Neural progenitor cell (in vitro differentiated cells): Measurements from ENCODE around the gene GCNT2. TPM values are rescaled to one million over a fixed set of nuclear protein-coding genes. Genes with fewer than 3 reads are reported as not detected.

ENCODE experiments used
- DNase-seq: peaks from one replicate; pipeline ENCODE4 v3.0.0-alpha.2; 2016; ENCODE audit warnings: low spot score
- H2AFZ ChIP-seq: fragments of 200-600 bp; sonication (generic); replicated peaks from 2 replicates; pipeline ENCODE4 v1.6.1; 2016; ENCODE audit warnings: antibody characterized with exemption
- H3F3A ChIP-seq: fragments of 200-600 bp; sonication (generic); 2 replicates; pipeline ENCODE4 v1.6.1; 2016; ENCODE audit warnings: antibody characterized with exemption, low read depth
- H3K27ac ChIP-seq: fragments of 200-600 bp; sonication (generic); 2 replicates; pipeline ENCODE4 v1.5.1; 2016; ENCODE audit warnings: mild to moderate bottlenecking
- H3K27me3 ChIP-seq: fragments of 200-600 bp; sonication (generic); 2 replicates; pipeline ENCODE4 v1.6.1; 2016; ENCODE audit warnings: mild to moderate bottlenecking, moderate library complexity
- H3K36me3 ChIP-seq: fragments of 200-600 bp; sonication (generic); 2 replicates; pipeline ENCODE4 v1.5.1; 2016
- H3K4me1 ChIP-seq: fragments of 200-600 bp; sonication (generic); 2 replicates; pipeline ENCODE4 v1.6.1; 2016; ENCODE audit warnings: mixed run types
- H3K4me2 ChIP-seq: fragments of 200-600 bp; sonication (generic); 2 replicates; pipeline ENCODE4 v1.6.1; 2016
- H3K4me3 ChIP-seq: fragments of 200-600 bp; sonication (generic); 2 replicates; pipeline ENCODE4 v1.5.1; 2016
- H3K79me2 ChIP-seq: fragments of 200-600 bp; sonication (generic); 2 replicates; pipeline ENCODE4 v1.6.1; 2016; ENCODE audit warnings: low read depth
- H3K9ac ChIP-seq: fragments of 200-600 bp; sonication (generic); 2 replicates; pipeline ENCODE4 v1.6.1; 2016
- H3K9me3 ChIP-seq: fragments of 200-600 bp; sonication (generic); 2 replicates; pipeline ENCODE4 v1.5.1; 2016; ENCODE audit warnings: low read depth
- H4K20me1 ChIP-seq: fragments of 200-600 bp; sonication (generic); 2 replicates; pipeline ENCODE4 v1.6.1; 2016; ENCODE audit warnings: low read depth
- H3K27ac Mint-ChIP-seq: 3 replicates; pipeline ENCODE4 v1.8.0; 2021; ENCODE audit warnings: mixed read lengths
- H3K27me3 Mint-ChIP-seq: 2 replicates; pipeline ENCODE4 v1.8.0; 2022; ENCODE audit warnings: low read depth, mild to moderate bottlenecking, inconsistent platforms, moderate library complexity, mixed read lengths; ENCODE audit not compliant: insufficient read depth
- H3K36me3 Mint-ChIP-seq: 3 replicates; pipeline ENCODE4 v1.8.0; 2021; ENCODE audit warnings: mixed read lengths
- H3K4me1 Mint-ChIP-seq: 3 replicates; pipeline ENCODE4 v1.8.0; 2021; ENCODE audit warnings: mixed read lengths
- H3K4me3 Mint-ChIP-seq: 3 replicates; pipeline ENCODE4 v1.8.0; 2021; ENCODE audit warnings: mild to moderate bottlenecking, moderate library complexity, mixed read lengths
- H3K9me3 Mint-ChIP-seq: 3 replicates; pipeline ENCODE4 v1.8.0; 2020; ENCODE audit warnings: mixed read lengths
- EZH2 ChIP-seq: fragments of 200-600 bp; sonication (generic); IDR thresholded peaks from 2 replicates; pipeline ENCODE4 v1.6.1; 2017; ENCODE audit warnings: antibody characterized with exemption, mild to moderate bottlenecking, moderate library complexity
- EZH2phosphoT487 ChIP-seq: fragments of 200-600 bp; sonication (generic); IDR thresholded peaks from 2 replicates; pipeline ENCODE4 v1.6.1; 2017; ENCODE audit warnings: antibody characterized with exemption
- total RNA-seq: library from RNA; depleted of rRNA; stranded (reverse); fragments of >200 nt; gene quantifications from 2 replicates; pipeline ENCODE4 v1.2.3, GENCODE V29; 2015; ENCODE audit warnings: low replicate concordance
- TF ChIP-seq, protein P1 (sequence below): fragments of 200-600 bp; sonication (generic); IDR thresholded peaks from 2 replicates; pipeline ENCODE4 v1.5.1; 2017; ENCODE audit warnings: antibody characterized with exemption, mild to moderate bottlenecking

GCNT2 gene
- total RNA-seq, 1 donor from 2014 or later, result 48.4 TPM

DNA sequence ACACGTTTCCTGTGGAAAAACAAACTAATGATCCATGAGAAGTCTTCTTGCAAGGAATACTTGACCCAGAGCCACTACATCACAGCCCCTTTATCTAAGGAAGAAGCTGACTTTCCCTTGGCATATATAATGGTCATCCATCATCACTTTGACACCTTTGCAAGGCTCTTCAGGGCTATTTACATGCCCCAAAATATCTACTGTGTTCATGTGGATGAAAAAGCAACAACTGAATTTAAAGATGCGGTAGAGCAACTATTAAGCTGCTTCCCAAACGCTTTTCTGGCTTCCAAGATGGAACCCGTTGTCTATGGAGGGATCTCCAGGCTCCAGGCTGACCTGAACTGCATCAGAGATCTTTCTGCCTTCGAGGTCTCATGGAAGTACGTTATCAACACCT, 35.4 kb downstream of the GCNT2 start:
- Histone ChIP-seq H3K9ac (no peak overlapping the region), H3K79me2 (peaks cover 39% of the 10 kb centered on the region), H3K27me3 (no peaks in the 10 kb centered on the region), H3K27ac (no peak overlapping the region), H3K36me3 (no peaks in the 10 kb centered on the region), H3K9me3 (no peaks in the 10 kb centered on the region), H3K4me1 (peaks cover 67% of the 10 kb centered on the region), H2AFZ (peak overlapping the region; percentile 83), H3K4me2 (peak overlapping the region; percentile 79), H3K4me3 (peak overlapping the region; percentile 63), H3F3A (peaks cover 56% of the 10 kb centered on the region), H4K20me1 (peaks cover 4% of the 10 kb centered on the region)
- Mint-ChIP-seq H3K36me3 (peaks cover 1% of the 10 kb centered on the region), H3K27me3 (peaks cover 6% of the 10 kb centered on the region), H3K4me1 (peaks cover 67% of the 10 kb centered on the region), H3K27ac (peak overlapping the region; percentile 97), H3K9me3 (no peaks in the 10 kb centered on the region), H3K4me3 (peak overlapping the region; percentile 90)
- TF ChIP-seq, protein P1, sequence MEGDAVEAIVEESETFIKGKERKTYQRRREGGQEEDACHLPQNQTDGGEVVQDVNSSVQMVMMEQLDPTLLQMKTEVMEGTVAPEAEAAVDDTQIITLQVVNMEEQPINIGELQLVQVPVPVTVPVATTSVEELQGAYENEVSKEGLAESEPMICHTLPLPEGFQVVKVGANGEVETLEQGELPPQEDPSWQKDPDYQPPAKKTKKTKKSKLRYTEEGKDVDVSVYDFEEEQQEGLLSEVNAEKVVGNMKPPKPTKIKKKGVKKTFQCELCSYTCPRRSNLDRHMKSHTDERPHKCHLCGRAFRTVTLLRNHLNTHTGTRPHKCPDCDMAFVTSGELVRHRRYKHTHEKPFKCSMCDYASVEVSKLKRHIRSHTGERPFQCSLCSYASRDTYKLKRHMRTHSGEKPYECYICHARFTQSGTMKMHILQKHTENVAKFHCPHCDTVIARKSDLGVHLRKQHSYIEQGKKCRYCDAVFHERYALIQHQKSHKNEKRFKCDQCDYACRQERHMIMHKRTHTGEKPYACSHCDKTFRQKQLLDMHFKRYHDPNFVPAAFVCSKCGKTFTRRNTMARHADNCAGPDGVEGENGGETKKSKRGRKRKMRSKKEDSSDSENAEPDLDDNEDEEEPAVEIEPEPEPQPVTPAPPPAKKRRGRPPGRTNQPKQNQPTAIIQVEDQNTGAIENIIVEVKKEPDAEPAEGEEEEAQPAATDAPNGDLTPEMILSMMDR, result no peak
- peak; percentile 6 for TF ChIP-seq EZH2
- DNase-seq, result no peak

DNA sequence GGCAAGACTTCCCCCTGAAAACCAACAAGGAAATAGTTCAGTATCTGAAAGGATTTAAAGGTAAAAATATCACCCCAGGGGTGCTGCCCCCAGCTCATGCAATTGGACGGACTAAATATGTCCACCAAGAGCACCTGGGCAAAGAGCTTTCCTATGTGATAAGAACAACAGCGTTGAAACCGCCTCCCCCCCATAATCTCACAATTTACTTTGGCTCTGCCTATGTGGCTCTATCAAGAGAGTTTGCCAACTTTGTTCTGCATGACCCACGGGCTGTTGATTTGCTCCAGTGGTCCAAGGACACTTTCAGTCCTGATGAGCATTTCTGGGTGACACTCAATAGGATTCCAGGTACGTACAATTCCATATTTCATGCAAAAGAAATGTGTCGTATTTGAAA, 35.8 kb downstream of the GCNT2 start:
- no peak for TF ChIP-seq EZH2phosphoT487
- peaks cover 1% of the 10 kb centered on the region for H3K36me3 Mint-ChIP-seq
- H3K79me2 ChIP-seq, result peaks cover 43% of the 10 kb centered on the region
- no peak overlapping the region for H3K27ac ChIP-seq
- no peak for DNase-seq
- no peaks in the 10 kb centered on the region for H3K9me3 Mint-ChIP-seq
- H3K36me3 ChIP-seq, result no peaks in the 10 kb centered on the region
- peaks cover 70% of the 10 kb centered on the region for H3K4me1 Mint-ChIP-seq
- H3K4me2 ChIP-seq, result peak overlapping the region; percentile 79
- H3K4me1 ChIP-seq, result peaks cover 66% of the 10 kb centered on the region
- H2AFZ ChIP-seq, result no peak overlapping the region
- H3K4me3 Mint-ChIP-seq, result peak overlapping the region; percentile 90
- no peaks in the 10 kb centered on the region for H3K27me3 ChIP-seq
- H3F3A ChIP-seq, result peaks cover 56% of the 10 kb centered on the region
- H3K27ac Mint-ChIP-seq, result peak overlapping the region; percentile 97
- peak overlapping the region; percentile 63 for H3K4me3 ChIP-seq
- no peaks in the 10 kb centered on the region for H3K9me3 ChIP-seq
- H4K20me1 ChIP-seq, result peaks cover 4% of the 10 kb centered on the region
- peaks cover 6% of the 10 kb centered on the region for H3K27me3 Mint-ChIP-seq
- H3K9ac ChIP-seq, result no peak overlapping the region

DNA sequence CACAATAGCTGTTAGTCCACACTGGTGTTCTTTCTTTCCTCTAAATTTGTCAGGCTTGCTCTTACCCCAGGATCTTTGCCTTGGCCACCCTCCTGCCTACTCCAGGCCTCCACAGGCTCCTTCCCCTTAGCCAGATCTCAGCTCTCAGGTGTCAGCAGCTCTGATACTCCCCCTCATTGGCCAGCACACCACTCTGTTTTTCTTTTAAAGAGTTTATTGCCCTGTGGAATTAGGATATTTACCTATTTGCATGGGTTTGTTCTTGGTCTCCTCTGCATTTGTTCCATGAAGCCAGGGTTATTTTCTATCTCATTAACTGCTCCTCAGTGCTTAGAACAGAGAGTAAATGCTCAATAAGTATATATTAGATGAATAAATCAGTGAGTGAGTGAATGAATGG, 36.8 kb downstream of the GCNT2 start:
- peaks cover 49% of the 10 kb centered on the region for H3F3A ChIP-seq
- H3K36me3 Mint-ChIP-seq, result peaks cover 1% of the 10 kb centered on the region
- H3K27ac ChIP-seq, result no peak overlapping the region
- H2AFZ ChIP-seq, result no peak overlapping the region
- H3K36me3 ChIP-seq, result no peaks in the 10 kb centered on the region
- peak overlapping the region; percentile 63 for H3K4me3 ChIP-seq
- H3K27me3 ChIP-seq, result no peaks in the 10 kb centered on the region
- peaks cover 6% of the 10 kb centered on the region for H3K27me3 Mint-ChIP-seq
- no peaks in the 10 kb centered on the region for H3K9me3 Mint-ChIP-seq
- H3K9me3 ChIP-seq, result no peaks in the 10 kb centered on the region
- H3K27ac Mint-ChIP-seq, result peak overlapping the region; percentile 10
- TF ChIP-seq, protein P1, result no peak
- TF ChIP-seq EZH2, result no peak
- no peak for TF ChIP-seq EZH2phosphoT487
- peaks cover 4% of the 10 kb centered on the region for H4K20me1 ChIP-seq
- H3K9ac ChIP-seq, result no peak overlapping the region
- peaks cover 57% of the 10 kb centered on the region for H3K4me1 ChIP-seq
- DNase-seq, result no peak
- peak overlapping the region; percentile 90 for H3K4me3 Mint-ChIP-seq
- H3K4me2 ChIP-seq, result peak overlapping the region; percentile 79
- peaks cover 45% of the 10 kb centered on the region for H3K79me2 ChIP-seq
- H3K4me1 Mint-ChIP-seq, result peaks cover 70% of the 10 kb centered on the region

DNA sequence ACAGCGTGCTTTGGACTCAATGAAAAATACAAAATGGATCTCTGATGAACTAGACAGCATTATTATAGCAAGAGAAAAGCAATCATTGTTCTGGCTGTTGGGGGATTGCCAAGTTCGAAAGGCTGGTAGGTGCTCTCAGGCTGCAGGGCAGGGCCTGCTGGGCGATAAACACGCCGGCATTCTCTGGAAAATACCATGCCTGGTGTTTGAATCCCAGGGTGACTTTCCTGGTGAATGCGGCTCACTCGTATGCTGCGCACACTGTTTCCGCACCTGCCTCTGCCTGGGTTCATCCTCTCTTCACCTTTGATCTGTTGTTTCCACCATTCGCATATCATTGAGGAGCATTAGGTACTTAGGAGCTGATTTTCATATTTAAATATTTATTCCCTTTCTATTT, 37.4 kb downstream of the GCNT2 start:
- peaks cover 4% of the 10 kb centered on the region for H4K20me1 ChIP-seq
- H3K4me2 ChIP-seq, result peak overlapping the region; percentile 79
- H3F3A ChIP-seq, result peaks cover 49% of the 10 kb centered on the region
- H3K27me3 ChIP-seq, result no peaks in the 10 kb centered on the region
- Mint-ChIP-seq H3K27ac (peak overlapping the region; percentile 4), H3K9me3 (no peaks in the 10 kb centered on the region), H3K4me1 (peaks cover 70% of the 10 kb centered on the region), H3K27me3 (peaks cover 2% of the 10 kb centered on the region), H3K36me3 (peaks cover 1% of the 10 kb centered on the region), H3K4me3 (peak overlapping the region; percentile 90)
- peak; percentile 40 for DNase-seq
- no peaks in the 10 kb centered on the region for H3K9me3 ChIP-seq
- no peak for TF ChIP-seq EZH2
- no peak for TF ChIP-seq EZH2phosphoT487
- TF ChIP-seq, protein P1, result no peak
- peaks cover 51% of the 10 kb centered on the region for H3K79me2 ChIP-seq
- H3K36me3 ChIP-seq, result no peaks in the 10 kb centered on the region
- no peak overlapping the region for H3K9ac ChIP-seq
- H3K4me1 ChIP-seq, result peaks cover 57% of the 10 kb centered on the region
- peak overlapping the region; percentile 63 for H3K4me3 ChIP-seq
- no peak overlapping the region for H2AFZ ChIP-seq
- no peak overlapping the region for H3K27ac ChIP-seq
